Measurements from ENCODE around the gene ADK.

Gene ADK

GRCh38 chr10:74539317-74539716 is 388.3 kb downstream of the ADK start:
- Histone ChIP-seq H2AFZ (ENCODE audit: low read depth) (no peak overlapping the region), H3K27me3 (ENCODE audit: insufficient read depth, low read depth) (no peaks in the 10 kb centered on the region), H3K27ac (no peak overlapping the region), H3K4me1 (ENCODE audit: low read depth, poor library complexity, severe bottlenecking) (no peaks in the 10 kb centered on the region), H3K4me2 (no peak overlapping the region), H3K4me3 (IDR thresholded peaks at IDR 0.05; ENCODE audit: insufficient read depth, low read depth, low read length) (no peak overlapping the region), H3K36me3 (ENCODE audit: insufficient read depth) (no peaks in the 10 kb centered on the region), H3K79me2 (ENCODE audit: insufficient read depth, low read depth) (no peaks in the 10 kb centered on the region), H4K20me1 (ENCODE audit: insufficient read depth) (no peaks in the 10 kb centered on the region), H3K9ac (no peak overlapping the region)
- TF ChIP-seq, protein P1, sequence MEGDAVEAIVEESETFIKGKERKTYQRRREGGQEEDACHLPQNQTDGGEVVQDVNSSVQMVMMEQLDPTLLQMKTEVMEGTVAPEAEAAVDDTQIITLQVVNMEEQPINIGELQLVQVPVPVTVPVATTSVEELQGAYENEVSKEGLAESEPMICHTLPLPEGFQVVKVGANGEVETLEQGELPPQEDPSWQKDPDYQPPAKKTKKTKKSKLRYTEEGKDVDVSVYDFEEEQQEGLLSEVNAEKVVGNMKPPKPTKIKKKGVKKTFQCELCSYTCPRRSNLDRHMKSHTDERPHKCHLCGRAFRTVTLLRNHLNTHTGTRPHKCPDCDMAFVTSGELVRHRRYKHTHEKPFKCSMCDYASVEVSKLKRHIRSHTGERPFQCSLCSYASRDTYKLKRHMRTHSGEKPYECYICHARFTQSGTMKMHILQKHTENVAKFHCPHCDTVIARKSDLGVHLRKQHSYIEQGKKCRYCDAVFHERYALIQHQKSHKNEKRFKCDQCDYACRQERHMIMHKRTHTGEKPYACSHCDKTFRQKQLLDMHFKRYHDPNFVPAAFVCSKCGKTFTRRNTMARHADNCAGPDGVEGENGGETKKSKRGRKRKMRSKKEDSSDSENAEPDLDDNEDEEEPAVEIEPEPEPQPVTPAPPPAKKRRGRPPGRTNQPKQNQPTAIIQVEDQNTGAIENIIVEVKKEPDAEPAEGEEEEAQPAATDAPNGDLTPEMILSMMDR (conservative IDR thresholded peaks at IDR 0.05; ENCODE audit: low read depth, low read length) = no peak

DNA sequence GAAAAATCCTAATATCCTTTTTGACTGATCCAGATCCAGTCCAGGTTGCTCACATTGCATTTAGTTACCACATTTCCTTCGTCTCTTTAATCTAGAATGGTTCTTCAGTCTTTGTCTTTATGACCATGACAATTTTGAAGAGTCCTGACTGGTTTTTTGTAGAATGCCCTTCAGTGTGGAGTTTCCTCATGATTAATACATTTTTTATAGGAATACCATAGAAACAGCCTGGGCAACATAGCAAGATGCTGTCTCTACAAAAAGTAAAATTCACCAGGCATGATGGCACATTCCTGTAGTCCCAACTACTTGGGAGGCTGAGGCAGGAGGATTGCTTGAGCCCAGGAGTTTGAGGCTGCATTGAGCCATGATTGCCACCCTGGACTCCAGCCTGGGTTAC is 390.4 kb downstream of the ADK start:
- no peak overlapping the region for H3K9ac ChIP-seq
- TF ChIP-seq, protein P1 (conservative IDR thresholded peaks at IDR 0.05; ENCODE audit: low read depth, low read length) = no peak

DNA sequence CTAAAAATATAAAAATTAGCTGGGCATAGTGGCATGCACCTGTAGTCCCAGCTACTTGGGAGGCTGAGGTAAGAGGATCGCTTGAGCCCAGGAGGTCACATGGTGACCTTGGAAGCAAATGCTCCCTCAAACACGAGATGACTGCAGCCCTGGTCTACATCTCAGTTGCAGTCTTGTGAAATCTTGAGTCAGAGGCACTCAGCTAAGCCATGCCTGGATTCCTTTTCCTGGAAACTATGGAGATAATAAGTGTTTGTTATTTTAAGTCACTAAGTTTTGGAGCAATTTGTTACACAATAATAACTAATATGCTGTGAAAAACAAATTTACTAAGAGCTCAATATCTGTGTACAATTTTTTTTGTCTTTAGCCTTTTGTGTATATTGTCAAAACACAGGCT is 391.1 kb downstream of the ADK start:
- Histone ChIP-seq H3K36me3 (ENCODE audit: insufficient read depth) (no peaks in the 10 kb centered on the region), H3K27me3 (ENCODE audit: insufficient read depth, low read depth) (no peaks in the 10 kb centered on the region), H3K27ac (no peak overlapping the region), H3K4me2 (no peak overlapping the region), H2AFZ (ENCODE audit: low read depth) (no peak overlapping the region), H4K20me1 (ENCODE audit: insufficient read depth) (no peaks in the 10 kb centered on the region), H3K4me3 (IDR thresholded peaks at IDR 0.05; ENCODE audit: insufficient read depth, low read depth, low read length) (no peak overlapping the region), H3K9ac (no peak overlapping the region), H3K4me1 (ENCODE audit: low read depth, poor library complexity, severe bottlenecking) (no peaks in the 10 kb centered on the region), H3K79me2 (ENCODE audit: insufficient read depth, low read depth) (no peaks in the 10 kb centered on the region)
- TF ChIP-seq, protein P1 (conservative IDR thresholded peaks at IDR 0.05; ENCODE audit: low read depth, low read length) = no peak

More for the DNA sequence above, 390.4 kb downstream of the ADK start:
- Histone ChIP-seq H2AFZ (ENCODE audit: low read depth) (no peak overlapping the region), H3K27ac (no peak overlapping the region), H4K20me1 (ENCODE audit: insufficient read depth) (no peaks in the 10 kb centered on the region), H3K27me3 (ENCODE audit: insufficient read depth, low read depth) (no peaks in the 10 kb centered on the region), H3K4me3 (IDR thresholded peaks at IDR 0.05; ENCODE audit: insufficient read depth, low read depth, low read length) (no peak overlapping the region), H3K4me2 (no peak overlapping the region), H3K36me3 (ENCODE audit: insufficient read depth) (no peaks in the 10 kb centered on the region), H3K4me1 (ENCODE audit: low read depth, poor library complexity, severe bottlenecking) (no peaks in the 10 kb centered on the region), H3K79me2 (ENCODE audit: insufficient read depth, low read depth) (no peaks in the 10 kb centered on the region)

DNA sequence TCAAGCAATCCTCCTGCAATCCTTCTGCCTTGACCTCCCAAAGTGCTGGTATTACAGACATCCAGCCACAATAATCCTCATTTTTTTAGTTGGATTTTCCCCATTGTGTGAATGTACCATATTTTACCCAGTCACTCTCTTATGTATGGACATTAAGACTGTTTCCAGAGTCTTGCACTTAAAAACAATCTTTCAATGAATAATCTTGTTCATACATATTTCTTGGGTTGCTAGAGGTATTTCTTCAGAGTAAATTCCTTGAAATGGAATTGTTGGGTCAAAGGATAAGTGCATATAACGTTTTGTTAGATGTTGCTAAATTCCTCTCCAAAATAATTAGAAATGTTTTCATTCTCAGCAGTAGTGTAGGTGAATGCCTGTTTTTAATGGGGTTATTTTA is 392.3 kb downstream of the ADK start:
- TF ChIP-seq, protein P1 (conservative IDR thresholded peaks at IDR 0.05; ENCODE audit: low read depth, low read length) = no peak
- Histone ChIP-seq H3K27ac (no peak overlapping the region), H2AFZ (ENCODE audit: low read depth) (no peak overlapping the region), H3K36me3 (ENCODE audit: insufficient read depth) (no peaks in the 10 kb centered on the region), H3K9ac (no peak overlapping the region), H3K4me3 (IDR thresholded peaks at IDR 0.05; ENCODE audit: insufficient read depth, low read depth, low read length) (no peak overlapping the region), H3K79me2 (ENCODE audit: insufficient read depth, low read depth) (no peaks in the 10 kb centered on the region), H3K27me3 (ENCODE audit: insufficient read depth, low read depth) (no peaks in the 10 kb centered on the region), H4K20me1 (ENCODE audit: insufficient read depth) (no peaks in the 10 kb centered on the region), H3K4me1 (ENCODE audit: low read depth, poor library complexity, severe bottlenecking) (no peaks in the 10 kb centered on the region), H3K4me2 (no peak overlapping the region)
